NOMO-1 treated with dmso at 0.1 percent for 144 hours (cell line): ENCODE results near the gene UBAC2.

ENCODE experiments used
- DNase-seq: peaks from one replicate; lab custom pipeline; 2025; ENCODE audit not compliant: unreplicated experiment; lab: John Stamatoyannopoulos, UW

UBAC2 gene

DNA sequence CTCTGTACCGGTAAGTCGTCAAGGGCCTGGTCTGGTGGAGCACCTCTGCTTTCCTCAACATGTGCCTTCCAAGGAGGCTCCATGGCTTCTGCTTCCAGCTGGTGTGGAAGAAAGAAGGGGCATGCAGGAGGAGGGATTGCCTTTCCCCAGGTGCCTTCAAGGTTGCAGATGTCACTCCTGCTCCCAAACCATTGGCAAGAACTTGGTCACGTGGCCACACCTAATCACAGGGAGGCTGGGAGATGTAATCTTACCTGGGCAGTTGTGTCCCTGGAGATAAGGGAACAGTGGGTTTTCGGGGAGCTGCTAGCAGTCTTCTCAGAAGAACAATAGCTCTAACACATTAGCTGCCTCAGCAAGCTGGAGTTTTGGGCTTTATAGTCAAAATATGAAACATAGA, 67.3 kb downstream of the UBAC2 start:
- DNase-seq: no peak

DNA sequence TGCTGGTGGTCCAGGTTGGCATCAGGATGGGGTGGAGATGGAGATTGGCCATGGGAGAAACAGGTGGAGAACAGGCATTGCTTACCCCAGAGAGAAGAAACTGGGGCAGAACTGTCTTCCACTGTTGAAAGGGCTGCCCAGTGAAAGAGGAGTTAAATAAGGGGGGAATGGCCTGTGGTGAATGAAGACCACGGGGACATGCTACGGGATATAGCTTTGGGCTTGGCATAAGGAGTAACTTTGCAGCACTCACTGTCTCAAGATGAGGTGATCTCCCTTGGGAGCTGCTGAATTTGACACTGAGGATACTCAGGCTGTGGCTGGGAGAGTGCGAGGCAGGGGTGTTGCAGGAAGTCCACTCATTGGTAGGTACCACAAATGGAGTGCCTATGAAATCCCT, 68.2 kb downstream of the UBAC2 start:
- no peak for DNase-seq

DNA sequence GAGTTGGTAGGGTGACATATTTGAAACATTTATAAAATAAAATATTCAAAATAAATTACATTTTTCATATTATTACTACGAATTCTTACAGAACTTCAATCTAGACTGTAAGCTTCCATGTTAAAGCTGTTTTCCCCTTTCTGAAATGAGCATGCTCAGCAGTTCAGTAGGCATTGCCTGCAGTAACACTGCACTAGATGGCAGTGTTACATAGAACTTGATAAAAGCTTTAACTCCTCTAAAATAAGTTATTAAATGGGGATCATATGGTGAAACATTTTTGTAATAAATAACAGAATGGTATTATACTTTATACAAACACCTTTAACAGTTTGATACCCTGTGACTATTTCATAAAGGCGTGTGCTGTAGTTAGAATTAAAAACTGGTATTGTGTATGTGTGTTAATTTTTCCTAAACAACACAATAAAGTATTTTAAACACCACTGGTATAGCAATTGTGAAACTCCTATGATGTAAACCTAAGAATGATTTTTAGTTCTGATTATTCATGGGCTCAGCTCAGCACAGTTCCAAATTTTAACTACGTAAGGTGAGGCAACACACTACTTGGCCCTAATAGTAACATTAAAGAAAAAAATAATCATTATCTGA, 69.1 kb downstream of the UBAC2 start:
- no peak for DNase-seq

DNA sequence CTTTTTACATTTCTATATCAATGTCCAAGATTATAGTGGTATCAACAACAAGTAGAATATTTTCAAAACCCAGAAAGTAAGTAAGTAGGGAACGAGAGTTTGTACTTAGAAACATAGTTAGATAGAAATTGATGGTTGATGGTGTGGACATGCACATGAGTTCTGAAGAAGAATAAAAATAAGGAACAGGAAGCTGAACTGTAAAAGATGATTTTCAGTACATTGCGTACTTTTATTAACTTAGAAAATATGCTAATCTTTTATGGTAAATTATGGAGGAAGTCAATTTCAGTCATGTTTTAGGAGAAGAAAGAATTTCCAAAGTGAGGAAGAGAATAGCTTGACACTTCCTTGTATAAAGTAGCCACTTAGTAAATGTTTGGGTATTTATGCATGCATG, 69.9 kb downstream of the UBAC2 start:
- DNase-seq: no peak

DNA sequence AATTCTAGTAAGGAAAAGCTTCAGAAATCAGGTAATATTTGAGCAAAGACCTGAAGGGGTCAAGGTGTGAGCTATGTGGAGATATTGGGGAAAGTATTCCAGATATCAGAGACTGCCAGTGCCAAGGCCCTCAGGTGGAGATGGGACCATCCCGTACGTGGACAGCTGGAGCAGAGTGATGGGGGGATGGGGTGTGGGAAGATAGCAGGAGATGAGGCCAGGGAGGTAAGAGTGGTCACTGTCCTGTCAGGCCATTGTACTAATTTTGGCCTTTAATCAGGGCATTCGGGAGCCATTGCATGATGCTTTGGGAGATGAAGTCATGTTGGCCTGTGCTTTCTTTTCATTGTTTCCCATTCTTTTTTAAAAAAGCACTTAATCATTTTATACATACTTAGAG, 70.6 kb downstream of the UBAC2 start:
- DNase-seq: no peak

DNA sequence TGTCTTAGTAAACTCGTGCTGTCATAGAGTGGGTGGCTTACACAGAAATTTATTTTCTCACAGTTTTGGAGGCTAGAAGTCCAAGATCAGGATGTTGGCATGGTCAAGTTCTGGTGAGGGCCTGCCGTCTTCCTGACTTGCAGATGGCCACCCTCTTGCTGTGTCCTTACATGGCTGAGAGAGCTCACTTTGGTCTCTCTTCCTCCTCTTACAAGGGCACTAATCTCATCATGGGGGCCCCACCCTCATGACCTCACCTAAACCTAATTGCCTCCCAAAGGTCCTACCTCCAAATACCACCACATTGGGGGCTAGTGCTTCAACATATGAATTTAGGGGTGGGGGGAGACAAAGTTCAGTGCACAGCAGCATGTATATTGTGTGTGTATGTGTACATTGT, 71.8 kb downstream of the UBAC2 start:
- no peak for DNase-seq

DNA sequence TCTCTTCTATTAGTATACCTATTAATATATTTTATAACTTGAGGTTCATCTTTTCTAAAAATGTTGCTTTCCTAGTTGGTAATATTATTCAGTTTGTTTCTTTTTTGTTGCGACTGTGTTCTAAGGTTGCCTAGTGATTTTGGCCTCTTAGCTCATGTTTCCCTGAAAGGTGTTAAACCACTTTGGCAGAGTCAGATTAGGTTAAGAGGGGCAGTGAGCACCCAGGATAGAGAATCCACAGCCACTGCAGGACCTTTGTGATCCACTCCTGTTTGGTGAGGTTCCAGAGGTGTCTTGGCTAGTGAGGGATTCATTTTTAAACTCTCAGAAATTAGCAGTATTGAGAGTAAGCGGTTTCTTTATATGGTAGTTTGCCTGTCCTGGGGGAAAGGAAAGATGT, 72.5 kb downstream of the UBAC2 start:
- DNase-seq: no peak

DNA sequence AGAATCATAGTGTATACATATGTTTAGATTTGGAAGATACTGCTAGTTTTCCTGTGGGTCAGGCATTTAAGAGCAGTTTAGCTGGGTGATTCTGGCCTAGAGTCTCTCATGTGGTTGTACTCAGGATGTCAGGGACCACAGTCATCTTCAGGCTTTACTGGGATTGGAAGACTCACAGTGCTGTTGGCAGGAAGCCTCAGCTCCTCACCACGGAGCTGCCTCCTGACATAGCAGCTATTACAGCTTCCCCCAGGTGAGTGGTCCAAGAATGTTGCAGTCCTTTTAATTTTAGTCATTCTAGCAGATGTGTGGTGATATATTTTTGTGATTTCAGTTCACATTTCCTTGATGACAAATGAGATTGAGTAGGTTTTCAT, 74.4 kb downstream of the UBAC2 start:
- no peak for DNase-seq

DNA sequence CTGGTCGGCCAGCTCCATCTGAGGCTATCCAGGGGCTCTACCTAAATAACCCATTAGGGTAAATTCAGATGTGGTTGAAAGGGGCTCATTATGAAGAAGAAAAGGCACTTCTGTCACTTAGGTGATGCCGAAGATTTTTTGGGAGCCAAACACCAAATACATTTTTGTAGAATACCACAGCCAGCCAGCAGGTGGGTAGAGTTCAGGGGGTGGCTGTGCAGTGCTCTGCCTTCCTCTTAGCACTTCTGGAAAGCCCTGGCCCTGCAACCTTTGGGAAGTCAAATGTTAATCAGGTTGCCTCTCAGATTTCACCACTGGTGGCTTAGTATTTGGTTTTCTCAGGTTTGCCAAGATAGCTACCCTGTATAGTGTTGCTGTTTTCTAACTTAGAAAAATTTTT, 76.1 kb downstream of the UBAC2 start:
- DNase-seq: no peak

DNA sequence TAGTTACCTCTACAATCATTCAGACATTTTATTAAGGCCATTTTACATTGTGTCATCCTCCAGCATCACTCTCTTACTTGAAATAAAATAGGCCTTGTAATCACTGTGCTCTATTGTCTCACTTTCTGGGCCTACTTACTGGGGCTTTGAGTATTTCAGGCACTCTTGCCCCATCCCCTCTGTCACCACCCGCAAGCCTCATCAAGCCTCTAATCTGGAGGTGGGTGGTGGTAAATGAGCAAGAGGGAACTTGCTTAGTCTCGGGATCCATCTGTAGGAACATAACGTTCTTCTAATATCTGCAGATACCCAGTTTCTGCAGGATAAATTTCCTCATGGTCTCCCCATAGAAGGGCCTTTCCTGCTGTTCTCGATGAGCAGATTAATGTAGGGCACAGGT, 77.0 kb downstream of the UBAC2 start:
- peak; percentile 77 for DNase-seq

DNA sequence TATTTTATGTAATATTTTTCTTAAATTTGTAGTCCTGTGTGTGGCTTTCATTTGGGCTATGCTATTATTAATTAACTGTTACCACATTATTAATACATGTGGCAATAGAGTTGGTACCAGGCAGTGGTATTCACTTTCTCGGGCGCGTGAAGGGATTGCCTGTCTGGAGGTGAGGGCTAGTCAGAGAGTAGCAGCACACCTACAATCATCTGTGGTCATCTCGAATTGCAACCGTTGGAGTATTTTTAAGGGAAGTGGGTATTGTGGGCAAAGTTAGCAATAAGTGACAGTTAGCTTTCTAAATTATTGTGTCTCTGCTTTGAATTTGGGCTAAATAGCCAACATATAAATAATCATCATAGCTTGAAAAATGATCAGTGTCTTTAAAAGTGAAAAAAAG, 77.5 kb downstream of the UBAC2 start:
- DNase-seq: peak; percentile 54

DNA sequence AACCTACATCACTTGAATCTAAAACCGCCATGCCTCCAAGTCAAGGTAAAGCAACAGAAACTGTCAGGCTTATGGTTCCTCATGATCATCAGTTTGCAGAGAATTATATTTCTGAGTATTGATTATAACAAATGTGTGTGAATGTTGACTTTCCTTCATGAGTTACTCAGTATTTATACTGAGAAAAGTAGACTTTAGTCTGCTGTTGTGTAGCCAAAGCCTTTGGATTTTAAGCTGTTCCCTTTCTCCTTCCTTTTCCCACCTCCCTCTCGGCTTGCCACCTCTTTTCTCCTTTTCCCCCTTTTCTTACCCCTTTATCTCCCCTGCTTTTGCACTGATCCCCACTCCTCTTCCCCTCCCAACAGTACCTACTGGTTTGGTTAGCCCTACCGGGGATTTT, 78.2 kb downstream of the UBAC2 start:
- DNase-seq: no peak

DNA sequence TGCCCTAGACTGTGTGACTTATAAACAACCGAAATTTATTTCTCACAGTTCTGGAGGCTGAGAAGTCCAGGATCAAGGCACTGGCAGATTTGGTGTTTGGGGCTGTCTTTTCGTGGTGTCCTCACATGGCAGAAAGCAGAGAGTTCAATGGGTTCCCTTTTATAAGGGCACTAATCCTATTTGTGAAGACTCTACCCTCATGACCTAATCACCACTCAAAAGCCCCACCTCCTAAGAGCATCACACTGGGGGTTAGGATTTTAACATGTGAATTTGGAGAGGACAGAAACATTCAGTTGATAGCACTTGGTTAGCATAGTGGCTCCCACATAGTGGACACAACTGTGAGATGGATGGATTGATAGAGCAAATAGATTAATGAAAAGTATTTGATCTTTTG, 79.0 kb downstream of the UBAC2 start:
- no peak for DNase-seq

DNA sequence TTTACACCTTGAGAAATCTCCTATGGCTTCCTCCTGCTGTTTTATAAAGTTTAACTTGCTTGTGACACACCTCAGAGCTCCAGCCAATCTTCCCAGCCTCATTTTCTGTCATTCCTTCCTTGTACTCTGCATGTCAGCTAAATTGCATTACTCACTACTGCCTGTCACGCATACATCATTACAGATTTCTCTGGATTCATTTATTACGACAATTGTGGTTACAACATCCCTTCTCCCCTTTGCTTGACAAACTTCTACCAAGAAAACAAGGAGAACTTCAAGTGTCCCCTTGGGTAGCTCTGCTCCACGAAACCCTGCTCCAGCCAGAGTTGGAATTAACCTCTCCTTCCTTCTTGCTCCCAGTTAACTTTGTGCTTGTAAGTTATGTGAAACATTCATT, 79.5 kb downstream of the UBAC2 start:
- peak; percentile 40 for DNase-seq

DNA sequence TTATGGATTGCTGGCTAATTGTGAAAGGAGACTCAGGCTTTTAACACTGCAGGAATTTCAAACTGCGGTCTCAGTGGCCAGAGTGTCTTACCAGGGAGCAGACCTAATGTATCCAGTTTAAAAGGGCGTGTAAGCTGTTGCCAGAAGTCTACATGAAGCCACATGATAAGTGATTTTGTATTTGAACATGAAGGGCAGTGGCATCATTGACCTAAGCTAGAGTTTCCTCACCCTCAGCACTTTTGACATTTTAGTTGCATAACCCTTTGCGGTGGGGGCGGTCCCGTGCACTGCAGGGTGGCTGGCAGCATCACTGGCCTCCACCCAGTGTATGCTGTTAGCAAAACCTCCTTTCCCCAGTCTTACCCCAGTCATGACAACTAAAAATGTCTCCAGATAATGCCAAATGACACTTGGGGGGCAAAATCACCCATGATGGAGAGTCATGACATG, 81.2 kb downstream of the UBAC2 start:
- DNase-seq: peak; percentile 72

DNA sequence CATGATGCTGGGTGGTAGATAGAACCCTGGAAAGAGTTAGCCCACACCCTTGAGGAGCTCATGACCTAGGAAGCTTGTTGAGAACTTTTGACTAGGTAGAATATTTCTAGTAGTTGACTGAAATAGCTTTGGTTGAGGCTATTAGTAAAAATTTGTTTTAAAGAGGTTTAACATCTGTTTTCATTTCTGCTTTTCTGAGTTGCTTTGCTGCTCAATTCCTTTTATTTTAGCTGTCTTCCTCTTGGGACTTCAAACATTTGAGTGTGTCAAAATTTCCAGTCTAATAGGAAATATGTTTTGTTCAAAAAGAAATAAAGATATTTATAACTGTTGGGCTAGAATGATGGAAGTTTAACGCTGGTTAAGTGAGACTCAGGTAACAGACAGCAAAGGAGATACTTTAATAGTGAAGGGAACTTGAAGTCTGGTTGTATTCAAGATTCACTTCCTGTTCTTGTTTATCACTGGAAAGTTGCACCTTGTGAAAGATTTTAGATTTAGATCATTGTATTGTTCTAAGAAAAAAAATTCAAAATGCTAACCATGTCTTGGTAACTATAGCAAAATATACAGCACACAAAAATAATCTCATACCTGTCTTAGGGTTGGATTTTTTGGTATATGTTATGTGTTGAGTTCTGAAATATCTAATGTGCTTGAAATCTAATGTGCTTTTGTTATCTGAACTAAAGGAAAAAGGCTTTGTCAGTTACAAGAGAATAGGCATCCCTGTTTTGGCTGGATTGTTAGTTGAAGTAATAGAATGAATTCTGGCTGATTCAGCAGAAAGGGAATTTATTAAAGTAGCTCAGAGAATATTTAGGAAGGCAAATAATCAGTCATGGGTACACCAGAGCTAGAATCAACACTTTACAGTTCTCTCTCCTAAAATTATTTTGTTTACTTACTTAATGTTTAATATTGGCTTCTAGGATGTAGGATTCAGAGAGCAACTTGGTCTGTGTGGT, 81.9 kb downstream of the UBAC2 start:
- no peak for DNase-seq

DNA sequence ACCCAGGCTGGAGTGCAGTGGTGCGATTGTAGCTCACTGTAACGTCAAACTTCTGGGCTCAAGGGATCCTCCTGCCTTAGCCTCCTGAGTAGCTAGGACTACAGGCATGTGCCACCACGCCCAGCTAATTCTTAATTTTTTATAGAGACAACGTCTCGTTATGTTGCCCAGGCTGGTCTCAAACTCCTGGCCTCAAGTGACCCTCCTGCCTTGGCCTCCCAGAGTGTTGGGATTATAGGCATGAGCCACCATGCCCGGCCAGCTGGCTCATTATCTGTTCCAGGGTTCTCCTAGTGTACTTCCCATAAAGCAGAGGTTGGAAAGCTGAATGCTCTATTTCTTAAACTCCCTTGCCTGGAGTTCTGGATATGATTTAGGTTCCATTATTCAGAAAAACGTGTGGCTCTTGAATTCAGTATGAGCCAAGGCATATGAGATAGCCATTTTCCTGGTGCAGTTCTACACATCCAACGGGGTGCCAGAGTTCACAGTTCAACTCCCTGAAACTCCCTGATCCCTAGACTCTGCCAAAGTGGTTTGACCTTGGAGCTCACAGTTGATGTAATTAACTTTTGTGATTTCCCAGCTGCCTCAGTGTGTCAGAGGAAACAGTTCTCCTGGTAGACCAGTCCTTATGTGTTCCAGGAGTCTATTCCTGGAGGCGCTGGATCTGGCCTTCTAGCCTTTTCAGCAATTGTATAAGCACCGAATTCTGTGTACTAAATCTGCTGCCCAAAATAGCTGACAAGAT, 85.0 kb downstream of the UBAC2 start:
- no peak for DNase-seq

DNA sequence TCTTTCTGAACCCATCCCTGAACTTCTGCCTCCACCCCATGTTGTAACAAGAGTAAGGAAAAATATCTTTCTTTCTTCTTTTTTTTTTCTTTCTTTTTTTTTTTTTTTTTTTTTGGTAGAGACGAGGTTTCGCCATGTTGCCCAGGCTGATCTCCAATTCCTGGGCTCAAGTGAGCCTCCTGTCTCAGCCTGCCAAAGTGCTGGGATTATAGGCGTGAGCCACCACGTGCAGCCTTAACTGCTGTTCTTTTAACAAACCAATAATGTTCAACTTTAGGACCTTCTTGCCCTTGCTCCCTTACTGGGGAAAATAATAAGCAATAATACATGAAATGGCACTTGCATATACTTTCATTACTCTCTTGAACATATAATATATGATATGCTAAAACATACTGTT, 86.9 kb downstream of the UBAC2 start:
- DNase-seq: no peak

DNA sequence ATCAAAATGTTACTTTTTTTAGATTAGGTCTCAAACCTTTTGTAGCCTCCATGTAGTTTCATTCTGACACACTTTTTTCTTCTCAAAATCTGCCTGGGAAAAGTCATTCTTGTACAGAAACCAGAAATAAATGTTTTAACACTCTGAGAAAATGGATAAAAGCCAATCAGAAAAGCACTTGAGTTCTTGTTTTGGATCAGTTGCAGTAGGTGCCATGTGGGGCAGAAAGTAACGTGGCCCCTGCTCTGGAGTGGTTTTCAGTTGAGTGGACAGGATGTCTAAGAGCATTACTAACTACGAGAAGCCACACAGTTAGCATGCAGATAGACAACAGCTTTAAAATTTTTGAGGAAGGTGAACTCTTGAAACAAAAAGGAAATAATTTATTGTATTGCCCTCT, 87.4 kb downstream of the UBAC2 start:
- no peak for DNase-seq

DNA sequence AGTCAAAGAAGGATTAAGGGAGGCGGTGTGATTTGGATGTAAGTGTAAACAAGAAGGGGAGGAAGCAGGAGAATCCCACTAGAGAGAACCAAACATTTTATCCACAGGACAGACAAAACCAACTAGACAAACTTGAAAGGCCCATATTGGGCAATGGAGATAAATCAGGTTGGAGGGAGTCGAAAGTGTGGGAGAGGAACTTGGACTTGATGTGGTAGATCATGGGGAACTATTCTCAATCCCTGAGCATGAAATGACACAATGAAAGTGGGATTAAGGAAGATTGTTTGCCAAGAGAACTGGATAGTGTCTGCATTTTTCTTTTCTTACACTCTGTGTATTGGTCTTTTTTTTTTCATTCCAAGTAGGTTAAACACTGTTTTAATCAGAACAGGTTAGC, 88.6 kb downstream of the UBAC2 start:
- peak; percentile 34 for DNase-seq

DNA sequence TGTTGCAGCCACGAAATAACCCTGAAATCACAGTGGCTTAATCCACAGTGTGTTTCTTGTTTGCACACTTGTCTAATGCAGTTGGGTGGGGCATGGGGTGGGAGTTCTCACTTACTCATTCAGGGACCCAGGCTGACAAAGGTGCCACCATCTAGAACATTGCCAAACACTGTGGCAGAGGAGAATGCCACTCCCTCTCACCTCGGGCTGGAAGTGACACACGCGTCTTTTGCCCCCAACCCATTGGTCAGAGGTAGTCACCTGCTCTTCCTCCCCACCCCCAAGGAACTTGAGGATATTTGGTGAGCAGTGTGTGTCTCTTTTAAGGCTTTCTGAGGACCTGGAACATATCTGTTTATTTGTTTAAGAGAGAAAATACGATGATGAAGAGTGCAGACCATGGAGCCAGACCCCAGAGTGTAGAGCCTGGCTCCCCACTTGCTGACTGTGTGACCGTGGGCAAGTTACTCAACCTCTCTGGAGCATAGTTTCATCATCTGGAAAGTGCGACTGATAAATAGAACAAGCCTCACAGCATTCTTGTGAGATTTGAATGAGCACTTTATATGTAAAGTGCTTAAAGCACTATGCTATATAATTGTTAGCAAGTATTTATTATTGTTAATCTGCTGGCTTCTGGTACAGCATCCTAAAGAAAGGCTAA, 89.2 kb downstream of the UBAC2 start:
- no peak for DNase-seq
